DND-41 (cell line): ENCODE results near the gene LAMP1.

Experiments used
- ATAC-seq: fragments of 200-7000 bp; cut with Tn5 transposase; 3 replicates; pipeline ENCODE4 v1.9.1; 2021; ENCODE audit warnings: low read depth; ENCODE audit not compliant: insufficient read depth
- DNase-seq: peaks from one replicate; pipeline ENCODE4 v3.0.0-alpha.2; 2020
- H2AFZ ChIP-seq: 2 replicates; pipeline ENCODE4 v1.6.0; 2012; ENCODE audit warnings: low read depth, low read length
- H3K27ac ChIP-seq: 2 replicates; pipeline ENCODE4 v1.5.1; 2012; ENCODE audit warnings: low read length, inconsistent platforms
- H3K27me3 ChIP-seq: fragments of 200-600 bp; sonication (generic); 2 replicates; pipeline ENCODE4 v1.6.0; 2012; ENCODE audit warnings: low read length, mild to moderate bottlenecking, inconsistent platforms; ENCODE audit not compliant: insufficient read depth, poor library complexity
- H3K36me3 ChIP-seq: 2 replicates; pipeline ENCODE4 v1.5.1; 2012; ENCODE audit warnings: low read length, inconsistent platforms; ENCODE audit not compliant: insufficient read depth
- H3K4me1 ChIP-seq: 2 replicates; pipeline ENCODE4 v1.5.1; 2012; ENCODE audit warnings: mild to moderate bottlenecking, low read length; ENCODE audit not compliant: insufficient read depth
- H3K4me2 ChIP-seq: 2 replicates; pipeline ENCODE4 v1.6.0; 2012; ENCODE audit warnings: mild to moderate bottlenecking, moderate library complexity, low read length, inconsistent platforms; ENCODE audit not compliant: insufficient read depth
- H3K4me3 ChIP-seq, 2 experiments: fragments of 200-600 bp in 1 of 2; shearing (Covaris generic) in 1 of 2; 2 replicates each; pipeline ENCODE4 v1.5.1; 2012 to 2016; ENCODE audit warnings: inconsistent platforms in 2 of 2, low read length in 2 of 2, mild to moderate bottlenecking in 2 of 2, low read depth in 1 of 2, moderate library complexity in 1 of 2
- H3K79me2 ChIP-seq: 2 replicates; pipeline ENCODE4 v1.6.0; 2012; ENCODE audit warnings: low read length, inconsistent platforms; ENCODE audit not compliant: insufficient read depth
- H3K9ac ChIP-seq: 2 replicates; pipeline ENCODE4 v1.6.0; 2012; ENCODE audit warnings: low read depth, mild to moderate bottlenecking, inconsistent platforms, low read length, moderate library complexity
- H3K9me3 ChIP-seq: 2 replicates; pipeline ENCODE4 v1.5.1; 2012; ENCODE audit warnings: low read length, moderate library complexity, mild to moderate bottlenecking, inconsistent platforms; ENCODE audit not compliant: insufficient read depth, severe bottlenecking
- H4K20me1 ChIP-seq: 2 replicates; pipeline ENCODE4 v1.6.0; 2012; ENCODE audit warnings: low read length; ENCODE audit not compliant: insufficient read depth
- CTCF ChIP-seq: IDR thresholded peaks from 2 replicates; pipeline ENCODE4 v1.5.1; 2012; ENCODE audit warnings: borderline replicate concordance, low read length, moderate library complexity, mild to moderate bottlenecking; ENCODE audit not compliant: poor library complexity, severe bottlenecking; ENCODE audit errors: extremely low read depth
- EZH2 ChIP-seq: IDR thresholded peaks from 3 replicates; pipeline ENCODE4 v1.6.1; 2012; ENCODE audit warnings: borderline replicate concordance, low read depth, mild to moderate bottlenecking, moderate library complexity, low read length, inconsistent platforms; ENCODE audit not compliant: severe bottlenecking

LAMP1 gene

GRCh38 chr13:113327766-113328471 lies 30.9 kb downstream of the LAMP1 start:
- peak; percentile 36; the same call in 2 of the 3 replicates for ATAC-seq
- no peak for TF ChIP-seq CTCF
- TF ChIP-seq EZH2: no peak

GRCh38 chr13:113328851-113329250 lies 31.8 kb downstream of the LAMP1 start:
- no peak overlapping the region for H2AFZ ChIP-seq
- ATAC-seq (no peak), DNase-seq (no peak)
- TF ChIP-seq EZH2 (no peak), CTCF (no peak)
- no peaks in the 10 kb centered on the region for H3K79me2 ChIP-seq
- H3K4me2 ChIP-seq: no peak overlapping the region
- peaks cover 7% of the 10 kb centered on the region for H3K36me3 ChIP-seq
- H3K4me3 ChIP-seq: no peak overlapping the region
- no peaks in the 10 kb centered on the region for H3K4me1 ChIP-seq
- no peaks in the 10 kb centered on the region for H3K27me3 ChIP-seq
- no peak overlapping the region for H3K27ac ChIP-seq
- H4K20me1 ChIP-seq: peaks cover 6% of the 10 kb centered on the region
- no peak overlapping the region for H3K9ac ChIP-seq
- no peaks in the 10 kb centered on the region for H3K9me3 ChIP-seq

More at GRCh38 chr13:113327766-113328471, 30.9 kb downstream of the LAMP1 start:
- Histone ChIP-seq H3K9me3 (no peaks in the 10 kb centered on the region), H3K27me3 (no peaks in the 10 kb centered on the region), H3K9ac (no peak overlapping the region), H2AFZ (no peak overlapping the region), H3K27ac (no peak overlapping the region), H3K4me2 (no peak overlapping the region), H4K20me1 (peaks cover 6% of the 10 kb centered on the region), H3K4me1 (no peaks in the 10 kb centered on the region), H3K36me3 (peaks cover 16% of the 10 kb centered on the region), H3K4me3 (no peak overlapping the region), H3K79me2 (no peaks in the 10 kb centered on the region)
- no peak for DNase-seq

- Histone ChIP-seq H3K4me3 (no peak overlapping the region), H3K9ac (no peak overlapping the region), H3K36me3 (no peaks in the 10 kb centered on the region), H3K27ac (no peak overlapping the region), H4K20me1 (peaks cover 6% of the 10 kb centered on the region), H3K79me2 (no peaks in the 10 kb centered on the region), H3K4me1 (no peaks in the 10 kb centered on the region), H2AFZ (no peak overlapping the region), H3K9me3 (no peaks in the 10 kb centered on the region), H3K4me2 (no peak overlapping the region), H3K27me3 (no peaks in the 10 kb centered on the region)
- DNase-seq (no peak), ATAC-seq (no peak)
- TF ChIP-seq CTCF (no peak), EZH2 (no peak)
Observed at GRCh38 chr13:113329656-113330312, 32.7 kb downstream of the LAMP1 start.
